Coronary artery (tissue), 2 donors: ENCODE results near the gene IQGAP2.

Source experiments
- DNase-seq: peaks from one replicate; pipeline ENCODE4 v3.0.0-alpha.2; 2017; ENCODE audit warnings: low spot score
- H3K27ac ChIP-seq, 2 donors: fragments of 200-600 bp; sonication (generic); one replicate each; pipeline ENCODE4 v1.5.1; 2016 to 2019
- H3K4me3 ChIP-seq: fragments of 200-600 bp; sonication (generic); 2 replicates; pipeline ENCODE4 v1.5.1; 2016; ENCODE audit warnings: mild to moderate bottlenecking, moderate library complexity
- TF ChIP-seq, protein P1 (sequence below): fragments of 200-600 bp; sonication (generic); IDR thresholded peaks from one replicate; pipeline ENCODE4 v1.5.1; 2019; ENCODE audit warnings: antibody characterized with exemption

The IQGAP2 gene

DNA sequence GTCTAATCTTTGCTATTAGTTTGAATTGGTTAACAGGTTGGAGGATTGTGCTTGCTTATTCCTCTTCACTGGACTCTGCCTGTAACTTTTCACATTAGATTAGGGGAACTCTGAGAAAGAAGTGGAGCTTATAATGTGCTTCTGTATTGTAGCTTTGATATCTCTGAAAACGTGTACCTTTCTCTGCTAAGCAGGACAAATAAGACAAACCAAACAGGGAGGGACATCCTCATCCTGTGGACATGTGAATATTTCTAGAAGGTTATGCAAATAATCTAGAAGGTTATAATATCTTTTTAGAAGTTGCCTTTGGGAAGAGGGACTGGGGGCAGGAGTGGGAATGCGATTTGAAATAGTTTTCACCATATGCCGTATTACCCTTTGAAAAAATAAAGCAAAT is 11.7 kb downstream of the IQGAP2 start:
- H3K4me3 ChIP-seq, result no peak overlapping the region
- H3K27ac ChIP-seq, result no peak overlapping the region
- no peak for DNase-seq
- TF ChIP-seq, protein P1, sequence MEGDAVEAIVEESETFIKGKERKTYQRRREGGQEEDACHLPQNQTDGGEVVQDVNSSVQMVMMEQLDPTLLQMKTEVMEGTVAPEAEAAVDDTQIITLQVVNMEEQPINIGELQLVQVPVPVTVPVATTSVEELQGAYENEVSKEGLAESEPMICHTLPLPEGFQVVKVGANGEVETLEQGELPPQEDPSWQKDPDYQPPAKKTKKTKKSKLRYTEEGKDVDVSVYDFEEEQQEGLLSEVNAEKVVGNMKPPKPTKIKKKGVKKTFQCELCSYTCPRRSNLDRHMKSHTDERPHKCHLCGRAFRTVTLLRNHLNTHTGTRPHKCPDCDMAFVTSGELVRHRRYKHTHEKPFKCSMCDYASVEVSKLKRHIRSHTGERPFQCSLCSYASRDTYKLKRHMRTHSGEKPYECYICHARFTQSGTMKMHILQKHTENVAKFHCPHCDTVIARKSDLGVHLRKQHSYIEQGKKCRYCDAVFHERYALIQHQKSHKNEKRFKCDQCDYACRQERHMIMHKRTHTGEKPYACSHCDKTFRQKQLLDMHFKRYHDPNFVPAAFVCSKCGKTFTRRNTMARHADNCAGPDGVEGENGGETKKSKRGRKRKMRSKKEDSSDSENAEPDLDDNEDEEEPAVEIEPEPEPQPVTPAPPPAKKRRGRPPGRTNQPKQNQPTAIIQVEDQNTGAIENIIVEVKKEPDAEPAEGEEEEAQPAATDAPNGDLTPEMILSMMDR, result no peak

DNA sequence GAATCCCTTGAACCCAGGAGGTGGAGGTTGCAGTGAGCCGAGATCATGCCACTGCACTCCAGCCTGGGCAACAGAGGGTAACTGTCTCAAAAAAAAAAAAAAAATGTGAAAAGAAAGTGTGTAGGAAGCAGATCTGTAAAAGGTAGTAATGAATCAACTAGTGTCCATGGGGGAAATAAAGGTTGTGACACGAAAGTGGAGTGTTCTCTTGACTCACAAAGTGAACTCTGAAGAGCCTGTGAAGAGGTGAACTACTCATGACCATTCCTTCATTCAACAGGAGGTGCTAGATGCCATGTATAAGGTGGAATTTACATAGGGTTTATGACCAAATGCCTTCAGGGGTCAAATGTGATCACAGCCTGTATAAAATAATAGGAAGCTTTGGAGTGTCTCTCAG is 12.8 kb downstream of the IQGAP2 start:
- Histone ChIP-seq H3K4me3 (no peak overlapping the region), H3K27ac (no peak overlapping the region)
- no peak for DNase-seq
- TF ChIP-seq, protein P1, result no peak

DNA sequence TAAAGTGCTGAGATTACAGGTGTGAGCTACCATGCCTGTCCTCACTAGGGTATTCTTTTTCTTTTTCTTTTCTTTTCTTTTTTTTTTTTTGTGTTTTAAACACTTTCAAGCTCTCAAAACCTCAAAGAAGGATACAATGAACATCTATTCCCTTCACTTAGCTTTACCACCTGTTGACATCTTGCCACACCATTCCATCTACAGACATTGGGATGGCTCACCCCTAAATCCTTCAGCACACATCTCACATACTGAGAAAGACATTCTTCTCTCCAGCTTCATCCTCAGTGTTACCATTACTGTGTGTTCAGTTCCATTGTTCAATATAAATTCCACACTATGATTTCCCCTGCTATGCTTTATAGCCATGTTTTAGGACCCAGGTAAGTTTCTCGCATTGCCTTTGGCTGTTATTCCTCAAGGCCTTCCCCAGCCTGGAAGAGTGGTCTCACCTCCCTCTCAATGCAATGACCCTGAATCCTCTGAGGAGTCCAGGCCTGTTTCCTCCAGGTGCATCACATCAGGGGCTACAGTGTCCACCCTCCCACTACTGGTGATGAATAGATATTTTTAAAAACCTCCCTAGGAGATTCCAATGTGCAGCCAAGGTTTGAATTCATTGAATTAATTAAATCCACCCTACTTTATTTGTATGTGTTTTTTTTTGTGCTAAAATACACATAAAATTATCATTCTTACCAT is 16.7 kb downstream of the IQGAP2 start:
- Histone ChIP-seq H3K27ac (no peak overlapping the region), H3K4me3 (no peak overlapping the region)
- no peak for DNase-seq
- TF ChIP-seq, protein P1, result no peak

DNA sequence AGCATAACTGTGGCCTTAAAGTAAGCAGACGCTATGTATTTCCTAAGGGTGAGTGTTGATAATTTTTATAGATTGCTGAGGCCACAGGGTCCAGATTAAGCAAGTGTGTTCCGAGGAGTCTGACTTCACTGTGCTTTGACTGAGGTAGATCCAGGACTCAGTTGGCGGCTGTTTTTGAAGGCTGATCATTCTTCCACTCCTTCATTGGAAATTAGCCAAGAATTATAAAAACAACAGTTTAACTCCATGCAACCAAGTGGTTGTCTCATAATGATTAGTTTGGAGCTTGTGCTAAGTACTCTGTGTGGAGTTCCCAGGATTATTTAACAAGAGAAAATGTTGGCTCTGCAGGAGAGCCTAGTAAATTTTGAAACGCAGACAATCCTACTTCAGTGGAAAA is 19.1 kb downstream of the IQGAP2 start:
- no peak overlapping the region for H3K27ac ChIP-seq
- DNase-seq, result no peak

DNA sequence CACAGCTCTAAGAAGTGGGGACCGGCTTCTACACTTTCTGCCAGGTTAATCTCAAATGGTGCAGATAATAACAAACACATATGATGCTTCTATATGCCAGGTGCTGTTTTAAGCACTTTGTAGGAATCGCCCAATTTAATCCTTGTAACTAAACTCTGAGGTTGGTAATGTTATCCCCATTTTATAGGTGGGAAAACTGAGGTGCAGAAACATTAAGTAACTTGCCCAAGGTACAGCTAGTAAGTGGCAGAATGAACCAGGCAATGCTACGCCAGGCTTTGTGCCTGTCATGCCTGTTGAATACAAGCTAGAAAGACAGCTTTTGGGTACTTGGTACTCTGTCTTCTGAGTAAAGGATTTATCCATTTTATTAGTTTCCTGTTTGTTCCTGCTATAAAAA is 19.7 kb downstream of the IQGAP2 start:
- no peak overlapping the region for H3K27ac ChIP-seq
- DNase-seq, result no peak
- TF ChIP-seq, protein P1, result no peak
- H3K4me3 ChIP-seq, result no peak overlapping the region

More for the DNA sequence above, 19.1 kb downstream of the IQGAP2 start:
- H3K4me3 ChIP-seq, result no peak overlapping the region
- TF ChIP-seq, protein P1, result no peak

DNA sequence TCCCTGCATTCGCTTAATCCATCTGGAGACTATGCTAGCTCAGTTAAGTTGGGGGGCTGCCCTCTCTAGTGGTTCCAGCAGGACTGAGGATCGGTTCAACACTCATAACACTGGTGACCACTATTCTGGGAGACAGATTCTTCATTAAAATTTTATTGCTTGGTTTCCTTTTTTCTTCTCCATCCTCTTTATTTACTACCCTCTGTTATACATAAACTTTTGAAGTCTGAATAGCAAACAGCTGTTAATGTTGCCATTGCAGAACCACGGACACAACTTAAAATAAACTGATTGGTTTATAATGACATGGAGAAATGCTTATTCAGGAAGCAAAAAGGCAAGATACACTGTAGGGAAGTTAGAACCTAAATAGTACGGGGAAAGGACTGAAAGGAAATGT is 22.1 kb downstream of the IQGAP2 start:
- DNase-seq, result no peak
- TF ChIP-seq, protein P1, result no peak
- Histone ChIP-seq H3K27ac (no peak overlapping the region), H3K4me3 (no peak overlapping the region)
